ENCODE results near the gene MPP4. TPM values are rescaled to one million over a fixed set of nuclear protein-coding genes. Genes with fewer than 3 reads are reported as not detected.

MPP4 gene
- total RNA-seq, 1 donor from 2014 or later: not detected

- no peak for DNase-seq (ENCODE audit: low spot score, unreplicated experiment)
- no peak for TF ChIP-seq CTCF (IDR thresholded peaks at IDR 0.05; ENCODE audit: unreplicated experiment)
- H3K27ac Mint-ChIP-seq: peak overlapping the region; percentile 45
- H3K4me3 Mint-ChIP-seq (ENCODE audit: low read depth): no peak overlapping the region
- H3K9me3 Mint-ChIP-seq (ENCODE audit: low read depth): no peaks in the 10 kb centered on the region
- no peaks in the 10 kb centered on the region for H3K27me3 Mint-ChIP-seq
- H3K36me3 Mint-ChIP-seq (ENCODE audit: insufficient read depth): peaks cover 20% of the 10 kb centered on the region
- H3K4me1 Mint-ChIP-seq (ENCODE audit: low read depth): no peaks in the 10 kb centered on the region
Observed at GRCh38 chr2:201707753-201708152, 9.3 kb upstream of the MPP4 start.

DNA sequence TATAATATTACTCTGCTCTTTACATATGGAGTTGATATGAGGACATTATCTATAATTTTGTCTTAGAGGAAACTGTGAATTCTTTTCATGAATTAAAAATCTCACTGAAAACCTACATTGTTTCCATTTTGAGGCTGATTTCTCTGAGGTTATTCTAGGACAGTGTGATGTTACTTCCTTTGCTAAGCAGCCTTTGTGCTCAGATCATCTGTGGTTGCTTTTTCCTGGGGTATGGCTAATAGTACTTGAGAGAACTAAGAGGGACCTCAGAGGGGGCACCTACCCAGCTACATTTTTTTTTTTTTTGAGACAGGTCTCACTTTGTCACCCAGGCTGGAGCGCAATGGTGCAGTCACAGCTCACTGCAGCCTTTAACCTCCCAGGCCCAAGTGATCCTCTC lies 8.7 kb upstream of the MPP4 start:
- H3K4me3 Mint-ChIP-seq (ENCODE audit: low read depth): no peak overlapping the region
- peaks cover 21% of the 10 kb centered on the region for H3K36me3 Mint-ChIP-seq (ENCODE audit: insufficient read depth)
- no peaks in the 10 kb centered on the region for H3K9me3 Mint-ChIP-seq (ENCODE audit: low read depth)
- no peak for TF ChIP-seq CTCF (IDR thresholded peaks at IDR 0.05; ENCODE audit: unreplicated experiment)
- no peak overlapping the region for H3K27ac Mint-ChIP-seq
- H3K4me1 Mint-ChIP-seq (ENCODE audit: low read depth): no peaks in the 10 kb centered on the region
- DNase-seq (ENCODE audit: low spot score, unreplicated experiment): no peak
- no peaks in the 10 kb centered on the region for H3K27me3 Mint-ChIP-seq

GRCh38 chr2:201704536-201704935 lies 6.1 kb upstream of the MPP4 start:
- TF ChIP-seq CTCF (IDR thresholded peaks at IDR 0.05; ENCODE audit: unreplicated experiment): no peak
- peaks cover 21% of the 10 kb centered on the region for H3K36me3 Mint-ChIP-seq (ENCODE audit: insufficient read depth)
- no peaks in the 10 kb centered on the region for H3K9me3 Mint-ChIP-seq (ENCODE audit: low read depth)
- no peaks in the 10 kb centered on the region for H3K4me1 Mint-ChIP-seq (ENCODE audit: low read depth)
- no peak overlapping the region for H3K27ac Mint-ChIP-seq
- DNase-seq (ENCODE audit: low spot score, unreplicated experiment): no peak
- no peaks in the 10 kb centered on the region for H3K27me3 Mint-ChIP-seq
- no peak overlapping the region for H3K4me3 Mint-ChIP-seq (ENCODE audit: low read depth)

DNA sequence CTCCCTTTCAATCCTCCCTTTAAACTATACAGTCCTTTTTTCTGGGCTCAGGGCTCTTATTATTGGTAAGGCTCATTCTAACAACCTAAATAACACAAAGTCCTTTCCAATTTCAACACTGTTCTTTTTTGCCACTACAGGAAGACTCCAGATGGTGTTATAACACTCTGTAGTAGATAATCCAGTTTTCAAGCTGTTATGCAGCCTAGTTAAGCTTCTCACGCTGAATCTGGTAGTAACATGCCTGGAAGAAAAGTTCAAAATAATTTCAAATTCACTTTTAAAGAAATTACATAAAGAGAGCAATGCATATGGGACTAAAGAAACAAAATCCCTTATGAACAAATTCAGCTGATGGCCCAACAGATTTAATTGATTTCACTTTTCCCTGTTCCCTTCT lies 3.2 kb upstream of the MPP4 start:
- peaks cover 5% of the 10 kb centered on the region for H3K4me1 Mint-ChIP-seq (ENCODE audit: low read depth)
- no peak for TF ChIP-seq CTCF (IDR thresholded peaks at IDR 0.05; ENCODE audit: unreplicated experiment)
- H3K4me3 Mint-ChIP-seq (ENCODE audit: low read depth): no peak overlapping the region
- no peaks in the 10 kb centered on the region for H3K27me3 Mint-ChIP-seq
- no peak overlapping the region for H3K27ac Mint-ChIP-seq
- no peaks in the 10 kb centered on the region for H3K9me3 Mint-ChIP-seq (ENCODE audit: low read depth)
- no peak for DNase-seq (ENCODE audit: low spot score, unreplicated experiment)
- peaks cover 15% of the 10 kb centered on the region for H3K36me3 Mint-ChIP-seq (ENCODE audit: insufficient read depth)

GRCh38 chr2:201699416-201699815 lies 972 bp upstream of the MPP4 start:
- TF ChIP-seq CTCF (IDR thresholded peaks at IDR 0.05; ENCODE audit: unreplicated experiment): no peak
- H3K27me3 Mint-ChIP-seq: no peaks in the 10 kb centered on the region
- no peak overlapping the region for H3K4me3 Mint-ChIP-seq (ENCODE audit: low read depth)
- peaks cover 11% of the 10 kb centered on the region for H3K36me3 Mint-ChIP-seq (ENCODE audit: insufficient read depth)
- DNase-seq (ENCODE audit: low spot score, unreplicated experiment): no peak
- H3K4me1 Mint-ChIP-seq (ENCODE audit: low read depth): peaks cover 5% of the 10 kb centered on the region
- H3K27ac Mint-ChIP-seq: no peak overlapping the region
- H3K9me3 Mint-ChIP-seq (ENCODE audit: low read depth): no peaks in the 10 kb centered on the region
